SK-N-MC (cell line): ENCODE results near the gene FHL3.
A peak's percentile ranks its signal among the peaks of the same experiment; 100 is the strongest.

Experiments
- DNase-seq: peaks from one replicate; pipeline ENCODE4 v3.0.0-alpha.2; 2011; ENCODE audit warnings: low read depth, low spot score
- H3K27ac ChIP-seq: fragments of 200-600 bp; sonication (generic); 2 replicates; pipeline ENCODE4 v1.5.1; 2016; ENCODE audit warnings: mixed run types
- H3K36me3 ChIP-seq: fragments of 200-600 bp; sonication (generic); 2 replicates; pipeline ENCODE4 v1.6.1; 2017; ENCODE audit warnings: antibody characterized with exemption, low read length, mixed read lengths; ENCODE audit not compliant: insufficient read depth
- H3K4me3 ChIP-seq: fragments of 200-600 bp; sonication (generic); 2 replicates; pipeline ENCODE4 v1.5.1; 2016
- H3K9ac ChIP-seq: fragments of 200-600 bp; sonication (generic); 2 replicates; pipeline ENCODE4 v1.8.0; 2017; ENCODE audit warnings: mixed run types, mixed read lengths; ENCODE audit not compliant: insufficient read length
- H3K9me3 ChIP-seq: fragments of 200-600 bp; sonication (generic); 2 replicates; pipeline ENCODE4 v1.6.1; 2017; ENCODE audit warnings: low read depth, mild to moderate bottlenecking, antibody characterized with exemption, low read length, moderate library complexity, mixed read lengths
- EZH2 ChIP-seq: fragments of 200-600 bp; sonication (generic); IDR thresholded peaks from one replicate; pipeline ENCODE4 v1.6.1; 2017; ENCODE audit warnings: antibody characterized with exemption
- FOXP2 ChIP-seq: optimal IDR thresholded peaks from 2 replicates; pipeline ENCODE3; 2011; ENCODE audit warnings: mild to moderate bottlenecking, moderate library complexity; ENCODE audit not compliant: insufficient read depth; ENCODE audit errors: extremely low read length, control extremely low read depth
- POLR2AphosphoS5 ChIP-seq: IDR thresholded peaks from 2 replicates; pipeline ENCODE4 v1.6.1; 2012; ENCODE audit warnings: mild to moderate bottlenecking, low read depth, low read length, borderline replicate concordance

Gene FHL3

DNA sequence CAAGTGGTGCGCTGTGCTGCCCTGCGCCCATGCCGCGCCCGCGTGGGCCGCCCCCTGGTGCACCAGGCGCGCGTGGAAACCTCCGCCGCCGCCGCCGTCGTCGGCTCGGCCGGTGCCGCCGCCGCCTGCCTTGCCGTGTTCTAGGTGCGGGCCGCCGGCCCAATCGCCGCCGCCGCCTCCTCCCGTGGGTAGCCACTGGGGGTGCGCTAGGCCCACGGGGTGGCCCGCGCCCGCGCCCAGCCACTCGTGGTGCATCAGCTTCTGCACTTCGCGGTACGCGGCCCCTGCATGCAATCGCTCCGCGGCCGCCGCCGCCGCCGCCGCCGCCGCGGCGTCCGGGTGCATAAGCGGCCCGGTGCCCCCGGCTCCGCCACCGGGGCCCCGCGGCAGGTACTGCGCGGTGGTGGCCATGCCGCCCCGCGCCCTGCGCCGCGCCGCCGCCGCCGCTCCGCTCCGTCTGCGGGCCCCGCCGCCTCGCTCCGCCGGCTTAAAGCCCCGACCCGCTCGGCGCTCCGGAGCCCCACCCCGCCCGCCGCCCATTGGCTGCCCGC, 41.1 kb upstream of the FHL3 start, which contains the start of gene POU3F1:
Gene POU3F1, minus strand, starts transcription at position 461 of the 551 bp plus-strand sequence. Its CDS starts 50 bp downstream, at position 411.
- H3K36me3 ChIP-seq: peaks cover 13% of the 10 kb centered on the region
- no peak for DNase-seq
- peak within 1 kb of the TSS; percentile 90 for H3K4me3 ChIP-seq
- H3K9me3 ChIP-seq: no peaks in the 10 kb centered on the region
- peak within 1 kb of the TSS; percentile 37 for H3K9ac ChIP-seq
- TF ChIP-seq POLR2AphosphoS5 (no peak), EZH2 (no peak), FOXP2 (no peak)
- H3K27ac ChIP-seq: no peak within 1 kb of the TSS

GRCh38 chr1:38045401-38046332, 40.4 kb upstream of the FHL3 start:
- H3K4me3 ChIP-seq: peak overlapping the region; percentile 90
- H3K9me3 ChIP-seq: no peaks in the 10 kb centered on the region
- H3K27ac ChIP-seq: no peak overlapping the region
- no peak for DNase-seq
- no peak for TF ChIP-seq POLR2AphosphoS5
- TF ChIP-seq FOXP2: no peak
- no peak for TF ChIP-seq EZH2
- H3K9ac ChIP-seq: peak overlapping the region; percentile 37
- H3K36me3 ChIP-seq: peaks cover 13% of the 10 kb centered on the region

GRCh38 chr1:38044221-38045215, 39.2 kb upstream of the FHL3 start:
- Histone ChIP-seq H3K27ac (no peak overlapping the region), H3K4me3 (peak overlapping the region; percentile 90), H3K9ac (peak overlapping the region; percentile 83), H3K36me3 (peaks cover 13% of the 10 kb centered on the region), H3K9me3 (no peaks in the 10 kb centered on the region)
- TF ChIP-seq EZH2 (no peak), FOXP2 (no peak), POLR2AphosphoS5 (no peak)
- no peak for DNase-seq

DNA sequence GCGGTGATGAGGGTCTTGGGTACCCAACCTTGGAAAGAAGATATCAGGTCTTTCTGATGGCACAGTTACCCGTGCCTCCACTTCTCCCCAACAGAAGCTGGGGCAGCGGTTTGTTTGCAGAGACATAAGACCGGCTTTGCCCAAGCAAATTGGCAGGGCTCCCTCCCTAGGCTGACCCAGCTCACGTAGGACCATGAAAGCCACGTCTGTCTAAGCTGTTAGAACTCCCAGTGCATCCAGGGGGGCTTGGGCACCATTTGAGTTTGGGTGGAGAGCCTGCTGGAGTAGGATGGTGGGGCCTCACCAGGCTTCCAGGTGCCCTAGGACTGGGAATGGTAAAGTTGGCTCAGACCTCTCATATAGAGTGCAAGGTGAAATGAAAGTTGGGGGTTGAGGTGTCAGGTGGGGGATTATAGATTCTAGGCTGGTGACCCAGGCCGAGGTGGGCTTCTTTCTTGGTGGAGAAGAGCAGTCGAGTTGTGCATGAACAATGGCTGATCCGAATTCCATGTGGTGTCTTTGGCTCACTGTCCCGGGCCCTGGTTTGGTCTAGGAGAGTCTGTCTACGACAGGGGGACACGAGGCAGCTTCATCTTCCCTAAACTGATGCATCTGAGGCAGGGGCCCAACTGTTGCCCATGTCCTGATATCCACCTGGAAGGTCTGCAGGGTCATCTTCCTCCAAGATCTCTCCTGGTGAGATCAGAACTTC, 37.9 kb upstream of the FHL3 start:
- peak overlapping the region; percentile 83 for H3K9ac ChIP-seq
- peaks cover 13% of the 10 kb centered on the region for H3K36me3 ChIP-seq
- H3K9me3 ChIP-seq: no peaks in the 10 kb centered on the region
- no peak overlapping the region for H3K27ac ChIP-seq
- peak overlapping the region; percentile 90 for H3K4me3 ChIP-seq
- TF ChIP-seq POLR2AphosphoS5: no peak
- TF ChIP-seq EZH2: no peak
- TF ChIP-seq FOXP2: no peak
- no peak for DNase-seq

DNA sequence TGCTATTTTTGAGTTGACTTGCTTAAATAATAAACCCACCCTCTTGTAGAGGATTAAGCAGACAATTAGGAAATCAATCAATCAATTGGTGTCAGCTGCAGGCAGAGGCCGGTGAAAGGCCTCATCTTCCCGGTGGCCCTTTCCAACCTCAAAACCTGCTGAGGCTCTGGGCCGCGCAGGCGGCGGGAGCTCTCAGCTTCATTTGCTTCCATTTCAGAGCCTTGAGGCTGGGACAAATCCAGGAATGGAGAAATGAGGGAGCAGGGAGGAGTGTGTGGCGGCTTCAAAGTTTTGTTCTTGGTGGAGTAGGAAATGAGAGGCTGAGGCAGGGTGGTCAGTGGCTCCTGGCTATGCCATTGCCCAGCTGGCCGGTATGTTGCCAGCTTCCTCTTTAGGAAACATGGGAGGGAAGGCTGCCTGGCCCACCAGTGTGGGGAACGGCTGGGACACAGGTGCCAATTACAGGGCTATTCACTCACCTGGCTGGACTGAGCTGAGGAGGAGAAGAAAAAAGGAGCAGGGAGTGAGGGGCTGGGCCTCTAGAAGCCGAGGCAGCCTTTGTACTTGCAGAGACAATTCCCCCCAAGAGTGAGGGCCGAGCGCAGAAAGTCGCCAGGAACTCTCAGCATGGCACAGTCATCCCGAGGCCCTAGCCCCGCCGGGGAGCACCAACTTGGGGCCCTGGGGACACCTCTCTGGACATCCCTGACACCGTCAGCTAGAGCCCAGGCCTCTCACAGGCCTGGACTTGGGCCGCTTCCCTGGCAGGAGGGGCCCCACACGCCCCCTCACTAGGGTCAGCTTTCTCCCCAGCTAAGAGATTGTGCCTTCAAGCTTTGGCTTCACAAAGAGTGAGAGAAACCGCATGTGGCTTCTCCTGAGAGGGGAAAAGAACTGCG, 36.9 kb upstream of the FHL3 start:
- Histone ChIP-seq H3K4me3 (peak overlapping the region; percentile 90), H3K36me3 (peaks cover 13% of the 10 kb centered on the region), H3K9me3 (no peaks in the 10 kb centered on the region), H3K9ac (no peak overlapping the region), H3K27ac (no peak overlapping the region)
- TF ChIP-seq POLR2AphosphoS5 (no peak), FOXP2 (no peak), EZH2 (no peak)
- no peak for DNase-seq

GRCh38 chr1:38039331-38040088, 34.2 kb upstream of the FHL3 start:
- H3K27ac ChIP-seq: peak overlapping the region; percentile 70; the same call in 1 of the 2 replicates
- peaks cover 13% of the 10 kb centered on the region for H3K36me3 ChIP-seq
- no peak for TF ChIP-seq FOXP2
- TF ChIP-seq EZH2: no peak
- no peak for TF ChIP-seq POLR2AphosphoS5
- no peaks in the 10 kb centered on the region for H3K9me3 ChIP-seq
- H3K9ac ChIP-seq: peak overlapping the region; percentile 47
- DNase-seq: no peak
- peak overlapping the region; percentile 64 for H3K4me3 ChIP-seq
